ENCODE results near the gene KRABD2.
"Not testable (repeated sequence)": the region's sequence is repeated elsewhere in the genome, so short reads cannot be mapped to it uniquely, and the experiment has no call there.

The KRABD2 gene

DNA sequence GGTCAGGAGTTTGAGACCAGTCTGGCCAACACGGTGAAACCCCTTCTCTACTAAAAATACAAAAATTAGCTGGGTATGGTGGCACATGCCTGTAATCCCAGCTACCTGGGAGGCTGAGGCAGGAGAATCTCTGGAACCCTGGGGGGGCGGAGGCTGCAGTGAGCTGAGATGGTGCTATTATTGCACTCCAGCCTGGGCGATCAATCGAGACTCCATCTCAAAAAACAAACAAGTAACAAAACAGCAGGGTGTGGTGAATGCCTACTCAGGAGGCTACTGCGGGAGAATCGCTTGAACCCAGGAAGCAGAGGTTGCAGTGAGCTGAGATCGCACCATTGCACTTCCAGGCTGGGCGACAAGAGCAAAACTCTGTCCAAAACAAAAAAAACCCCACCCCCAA, 1.6 kb upstream of the KRABD2 start:
- Histone ChIP-seq H3K79me2 (ENCODE audit: control insufficient read depth, insufficient read depth, low read length, unreplicated experiment) (peaks cover 45% of the 10 kb centered on the region), H3K4me1 (ENCODE audit: control insufficient read depth, insufficient read depth, low read length, unreplicated experiment) (peaks cover 26% of the 10 kb centered on the region), H3K36me3 (ENCODE audit: insufficient read depth, low read length) (peaks cover 32% of the 10 kb centered on the region)
- not testable (repeated sequence) for H3K4me3 ChIP-seq (ENCODE audit: low read depth, low read length); H2AFZ ChIP-seq (ENCODE audit: low read length, unreplicated experiment); H3K27ac ChIP-seq (ENCODE audit: low read depth, low read length); H3K27me3 ChIP-seq (ENCODE audit: insufficient read depth, low read length)

GRCh38 chr17:8377422-8377821, 918 bp upstream of the KRABD2 start:
- Histone ChIP-seq H2AFZ (ENCODE audit: low read length, unreplicated experiment) (no peak overlapping the region), H3K4me3 (ENCODE audit: low read depth, low read length) (no peak overlapping the region), H3K4me1 (ENCODE audit: control insufficient read depth, insufficient read depth, low read length, unreplicated experiment) (peaks cover 26% of the 10 kb centered on the region), H3K36me3 (ENCODE audit: insufficient read depth, low read length) (peaks cover 32% of the 10 kb centered on the region), H3K27me3 (ENCODE audit: insufficient read depth, low read length) (no peaks in the 10 kb centered on the region), H3K27ac (ENCODE audit: low read depth, low read length) (peak overlapping the region; percentile 56; the same call in 1 of the 2 replicates), H3K79me2 (ENCODE audit: control insufficient read depth, insufficient read depth, low read length, unreplicated experiment) (peaks cover 39% of the 10 kb centered on the region)

DNA sequence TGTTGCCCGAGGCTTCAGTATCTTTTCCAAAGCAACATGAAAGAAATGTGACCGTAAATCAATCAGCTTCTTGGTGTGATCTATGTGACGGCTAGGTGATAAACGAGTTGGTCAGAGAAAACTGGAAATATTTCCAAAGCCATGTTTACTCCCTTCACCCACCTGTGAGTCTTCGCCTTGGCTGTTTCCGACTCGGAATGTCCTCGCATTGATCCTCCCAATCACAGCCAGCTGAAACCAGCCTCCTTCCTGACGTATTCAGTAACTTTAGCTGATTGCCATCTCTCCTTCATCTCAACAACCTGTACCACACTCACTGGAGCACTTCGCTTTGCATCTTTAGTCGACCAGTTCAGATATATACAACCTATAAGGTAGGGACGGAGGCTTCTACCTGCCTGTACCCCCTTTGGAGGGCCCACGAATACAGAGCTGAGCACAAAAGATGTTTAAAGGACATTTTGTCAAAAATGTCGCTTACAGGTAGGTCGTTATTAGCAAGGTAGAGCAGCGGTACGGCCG, 705 bp downstream of the KRABD2 start:
- peak overlapping the region; percentile 84 for H3K4me3 ChIP-seq (ENCODE audit: low read depth, low read length)
- no peaks in the 10 kb centered on the region for H3K27me3 ChIP-seq (ENCODE audit: insufficient read depth, low read length)
- peak overlapping the region; percentile 33; the same call in 1 of the 2 replicates for H3K27ac ChIP-seq (ENCODE audit: low read depth, low read length)
- peaks cover 20% of the 10 kb centered on the region for H3K36me3 ChIP-seq (ENCODE audit: insufficient read depth, low read length)
- peaks cover 17% of the 10 kb centered on the region for H3K4me1 ChIP-seq (ENCODE audit: control insufficient read depth, insufficient read depth, low read length, unreplicated experiment)
- peaks cover 23% of the 10 kb centered on the region for H3K79me2 ChIP-seq (ENCODE audit: control insufficient read depth, insufficient read depth, low read length, unreplicated experiment)
- H2AFZ ChIP-seq (ENCODE audit: low read length, unreplicated experiment), result no peak overlapping the region

GRCh38 chr17:8373856-8374255, 2.6 kb downstream of the KRABD2 start:
- H3K4me3 ChIP-seq (ENCODE audit: low read depth, low read length); H3K27ac ChIP-seq (ENCODE audit: low read depth, low read length); H3K79me2 ChIP-seq (ENCODE audit: control insufficient read depth, insufficient read depth, low read length, unreplicated experiment); H3K27me3 ChIP-seq (ENCODE audit: insufficient read depth, low read length); H3K4me1 ChIP-seq (ENCODE audit: control insufficient read depth, insufficient read depth, low read length, unreplicated experiment); H2AFZ ChIP-seq (ENCODE audit: low read length, unreplicated experiment): not testable (repeated sequence)
- peaks cover 12% of the 10 kb centered on the region for H3K36me3 ChIP-seq (ENCODE audit: insufficient read depth, low read length)

- Histone ChIP-seq H3K27me3 (ENCODE audit: insufficient read depth, low read length) (no peaks in the 10 kb centered on the region), H3K79me2 (ENCODE audit: control insufficient read depth, insufficient read depth, low read length, unreplicated experiment) (no peaks in the 10 kb centered on the region), H3K4me1 (ENCODE audit: control insufficient read depth, insufficient read depth, low read length, unreplicated experiment) (peaks cover 8% of the 10 kb centered on the region), H3K36me3 (ENCODE audit: insufficient read depth, low read length) (peaks cover 7% of the 10 kb centered on the region; the same call in 1 of the 2 replicates), H2AFZ (ENCODE audit: low read length, unreplicated experiment) (no peak overlapping the region), H3K27ac (ENCODE audit: low read depth, low read length) (no peak overlapping the region), H3K4me3 (ENCODE audit: low read depth, low read length) (no peak overlapping the region)
These were observed 4.1 kb downstream of the KRABD2 start for GRCh38 chr17:8372422-8372821.

- Histone ChIP-seq H3K27ac (ENCODE audit: low read depth, low read length) (no peak overlapping the region), H3K4me1 (ENCODE audit: control insufficient read depth, insufficient read depth, low read length, unreplicated experiment) (peaks cover 5% of the 10 kb centered on the region), H3K27me3 (ENCODE audit: insufficient read depth, low read length) (no peaks in the 10 kb centered on the region), H2AFZ (ENCODE audit: low read length, unreplicated experiment) (no peak overlapping the region), H3K36me3 (ENCODE audit: insufficient read depth, low read length) (peaks cover 7% of the 10 kb centered on the region; the same call in 1 of the 2 replicates), H3K4me3 (ENCODE audit: low read depth, low read length) (no peak overlapping the region), H3K79me2 (ENCODE audit: control insufficient read depth, insufficient read depth, low read length, unreplicated experiment) (no peaks in the 10 kb centered on the region)
These were observed 4.7 kb downstream of the KRABD2 start for GRCh38 chr17:8371786-8372185.

DNA sequence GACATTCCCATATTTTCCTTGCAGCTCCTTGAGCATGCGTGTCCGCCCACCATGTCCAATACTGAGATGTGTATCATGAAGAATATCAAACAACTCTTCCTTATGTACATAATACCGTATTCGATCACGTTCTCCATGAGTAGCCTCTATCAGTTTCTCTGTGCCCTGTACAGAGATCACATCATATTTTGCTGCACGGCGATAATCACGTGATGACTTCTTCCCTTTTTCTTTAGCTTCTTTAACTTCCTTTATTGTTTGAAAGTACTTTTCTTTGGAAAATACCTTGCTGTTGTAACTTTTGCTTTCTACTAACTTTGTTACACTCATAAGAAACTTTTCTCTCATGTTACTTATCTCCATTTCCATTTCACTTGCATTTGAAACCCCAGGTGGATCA, 6.6 kb downstream of the KRABD2 start:
- no peak overlapping the region for H2AFZ ChIP-seq (ENCODE audit: low read length, unreplicated experiment)
- no peaks in the 10 kb centered on the region for H3K27me3 ChIP-seq (ENCODE audit: insufficient read depth, low read length)
- peaks cover 15% of the 10 kb centered on the region for H3K4me1 ChIP-seq (ENCODE audit: control insufficient read depth, insufficient read depth, low read length, unreplicated experiment)

DNA sequence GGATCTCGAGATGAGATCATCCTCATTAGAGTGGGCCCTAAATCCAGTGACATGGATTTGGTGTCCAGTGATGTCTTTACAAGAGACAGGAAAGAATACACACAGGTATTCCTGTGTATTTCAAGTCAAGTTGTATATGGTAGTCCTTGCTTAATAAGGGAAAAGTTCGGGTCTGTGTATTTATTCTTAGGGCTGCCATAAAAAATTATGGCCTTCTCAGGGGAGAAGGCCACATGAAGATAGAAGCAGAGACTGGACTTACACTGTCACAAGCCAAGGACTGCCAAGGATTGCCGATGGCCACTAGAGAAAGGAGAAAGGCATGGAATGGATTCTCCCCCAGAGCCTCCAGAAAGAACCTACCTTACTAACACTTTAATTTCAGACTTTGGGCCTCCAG, 8.3 kb downstream of the KRABD2 start:
- Histone ChIP-seq H2AFZ (ENCODE audit: low read length, unreplicated experiment) (no peak overlapping the region), H3K36me3 (ENCODE audit: insufficient read depth, low read length) (peaks cover 7% of the 10 kb centered on the region; the same call in 1 of the 2 replicates), H3K27ac (ENCODE audit: low read depth, low read length) (no peak overlapping the region), H3K27me3 (ENCODE audit: insufficient read depth, low read length) (no peaks in the 10 kb centered on the region), H3K4me1 (ENCODE audit: control insufficient read depth, insufficient read depth, low read length, unreplicated experiment) (peaks cover 21% of the 10 kb centered on the region), H3K4me3 (ENCODE audit: low read depth, low read length) (no peak overlapping the region), H3K79me2 (ENCODE audit: control insufficient read depth, insufficient read depth, low read length, unreplicated experiment) (no peaks in the 10 kb centered on the region)

More for the DNA sequence above, 6.6 kb downstream of the KRABD2 start:
- Histone ChIP-seq H3K36me3 (ENCODE audit: insufficient read depth, low read length) (peaks cover 7% of the 10 kb centered on the region; the same call in 1 of the 2 replicates), H3K79me2 (ENCODE audit: control insufficient read depth, insufficient read depth, low read length, unreplicated experiment) (no peaks in the 10 kb centered on the region), H3K4me3 (ENCODE audit: low read depth, low read length) (no peak overlapping the region), H3K27ac (ENCODE audit: low read depth, low read length) (no peak overlapping the region)

GRCh38 chr17:8366231-8366630, 10.3 kb downstream of the KRABD2 start:
- peaks cover 7% of the 10 kb centered on the region; the same call in 1 of the 2 replicates for H3K36me3 ChIP-seq (ENCODE audit: insufficient read depth, low read length)
- H3K4me1 ChIP-seq (ENCODE audit: control insufficient read depth, insufficient read depth, low read length, unreplicated experiment), result peaks cover 21% of the 10 kb centered on the region
- no peak overlapping the region for H3K4me3 ChIP-seq (ENCODE audit: low read depth, low read length)
- no peaks in the 10 kb centered on the region for H3K27me3 ChIP-seq (ENCODE audit: insufficient read depth, low read length)
- no peak overlapping the region for H2AFZ ChIP-seq (ENCODE audit: low read length, unreplicated experiment)
- no peaks in the 10 kb centered on the region for H3K79me2 ChIP-seq (ENCODE audit: control insufficient read depth, insufficient read depth, low read length, unreplicated experiment)
- H3K27ac ChIP-seq (ENCODE audit: low read depth, low read length), result peak overlapping the region; percentile 66

- no peaks in the 10 kb centered on the region for H3K79me2 ChIP-seq (ENCODE audit: control insufficient read depth, insufficient read depth, low read length, unreplicated experiment)
- no peaks in the 10 kb centered on the region for H3K27me3 ChIP-seq (ENCODE audit: insufficient read depth, low read length)
- peaks cover 23% of the 10 kb centered on the region for H3K4me1 ChIP-seq (ENCODE audit: control insufficient read depth, insufficient read depth, low read length, unreplicated experiment)
- H3K4me3 ChIP-seq (ENCODE audit: low read depth, low read length), result no peak overlapping the region
- no peak overlapping the region for H2AFZ ChIP-seq (ENCODE audit: low read length, unreplicated experiment)
- peaks cover 7% of the 10 kb centered on the region; the same call in 1 of the 2 replicates for H3K36me3 ChIP-seq (ENCODE audit: insufficient read depth, low read length)
- peak overlapping the region; percentile 66 for H3K27ac ChIP-seq (ENCODE audit: low read depth, low read length)
These were observed 11.4 kb downstream of the KRABD2 start for GRCh38 chr17:8365143-8365542.

DNA sequence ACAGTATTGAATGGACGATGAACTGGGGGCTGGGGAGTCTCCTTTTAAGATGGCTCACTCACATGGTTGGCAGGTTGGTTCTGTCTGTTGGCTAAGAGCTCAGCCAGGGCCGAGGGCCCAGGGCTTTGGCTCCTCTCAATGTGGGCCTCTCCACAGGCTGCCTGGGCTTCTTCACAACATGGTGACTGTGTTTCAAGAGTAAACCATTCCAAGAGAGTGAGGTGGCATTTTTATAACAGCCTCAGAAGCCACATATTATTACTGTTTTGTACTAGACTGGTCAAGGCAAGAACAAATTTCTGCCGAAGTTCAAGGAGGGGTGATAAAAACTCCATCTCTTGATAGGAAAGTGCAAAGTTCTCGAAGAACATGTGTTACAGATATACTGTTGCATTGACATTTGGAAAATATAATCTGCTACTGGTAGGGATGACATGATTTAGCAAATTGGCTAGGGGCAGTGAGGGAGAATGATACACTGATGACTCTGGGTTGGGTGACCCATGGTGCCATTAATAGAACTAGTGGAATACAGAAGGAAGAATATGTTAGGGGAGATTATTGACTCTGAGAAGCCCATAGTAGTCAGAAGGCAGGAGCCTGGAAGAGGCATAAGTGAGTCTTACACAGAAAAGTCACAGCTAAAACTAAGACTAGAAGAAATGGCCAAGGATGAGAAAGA, 13.7 kb downstream of the KRABD2 start:
- Histone ChIP-seq H3K79me2 (ENCODE audit: control insufficient read depth, insufficient read depth, low read length, unreplicated experiment) (no peaks in the 10 kb centered on the region), H2AFZ (ENCODE audit: low read length, unreplicated experiment) (no peak overlapping the region), H3K27me3 (ENCODE audit: insufficient read depth, low read length) (no peaks in the 10 kb centered on the region), H3K4me1 (ENCODE audit: control insufficient read depth, insufficient read depth, low read length, unreplicated experiment) (peaks cover 28% of the 10 kb centered on the region), H3K27ac (ENCODE audit: low read depth, low read length) (no peak overlapping the region), H3K4me3 (ENCODE audit: low read depth, low read length) (no peak overlapping the region), H3K36me3 (ENCODE audit: insufficient read depth, low read length) (no peaks in the 10 kb centered on the region)

Measured in ACC112 (cell line).